Panc1 (cell line): Measurements from ENCODE around the gene CPT1C. TPM values are rescaled to one million over a fixed set of nuclear protein-coding genes. Genes with fewer than 3 reads are reported as not detected.
A peak's percentile ranks its signal among the peaks of the same experiment; 100 is the strongest.

Experiments
- ATAC-seq: fragments of 200-7000 bp; cut with Tn5 transposase; 2 replicates; pipeline ENCODE4 v1.9.1; 2020; ENCODE audit warnings: mild to moderate bottlenecking, moderate library complexity
- BruUV-seq: library from RNA; stranded (reverse); fragments of 400-500 nt; replicated peaks from 2 replicates; lab custom pipeline; 2021; lab: Mats Ljungman, UMichigan
- CTCF ChIA-PET: fragments of 300-600 bp; sonication (Branson Sonifier 250); formaldehyde crosslinking; loops from one replicate; lab custom pipeline; 2022; ENCODE audit warnings: antibody characterized with exemption; lab: Charles Lee
- POLR2A ChIA-PET: fragments of 300-600 bp; sonication (Branson Sonifier 250); formaldehyde crosslinking; loops from one replicate; lab custom pipeline; 2022; ENCODE audit warnings: antibody characterized with exemption; lab: Charles Lee
- DNase-seq: peaks from one replicate; pipeline ENCODE4 v3.0.0-alpha.2; 2010; ENCODE audit warnings: low read depth, low spot score
- H3K27ac ChIP-seq: 2 replicates; pipeline ENCODE4 v1.5.1; 2011; ENCODE audit warnings: mild to moderate bottlenecking, low read length, inconsistent platforms
- H3K27me3 ChIP-seq: fragments of 200-500 bp; sonication (Bioruptor generic); 2 replicates; pipeline ENCODE4 v1.6.0; 2014; ENCODE audit warnings: low read length, inconsistent platforms; ENCODE audit not compliant: control insufficient read depth, insufficient read depth
- H3K36me3 ChIP-seq: fragments of 200-500 bp; sonication (Bioruptor generic); 2 replicates; pipeline ENCODE4 v1.5.1; 2014; ENCODE audit warnings: inconsistent platforms, mild to moderate bottlenecking, low read length, moderate library complexity; ENCODE audit not compliant: control insufficient read depth, insufficient read depth
- H3K4me1 ChIP-seq: 2 replicates; pipeline ENCODE4 v1.5.1; 2011; ENCODE audit warnings: inconsistent platforms, mild to moderate bottlenecking, low read length, moderate library complexity; ENCODE audit not compliant: control insufficient read depth, insufficient read depth
- H3K4me3 ChIP-seq, 2 experiments: 2 replicates each; pipeline ENCODE4 v1.5.1; 2011 to 2012; ENCODE audit warnings: low read depth in 2 of 2, low read length in 2 of 2, mild to moderate bottlenecking in 2 of 2, inconsistent platforms in 1 of 2, moderate library complexity in 1 of 2
- H3K9me3 ChIP-seq: fragments of 200-500 bp; sonication (Bioruptor generic); 2 replicates; pipeline ENCODE4 v1.5.1; 2014; ENCODE audit warnings: low read depth, mild to moderate bottlenecking, inconsistent platforms, low read length, moderate library complexity; ENCODE audit not compliant: control insufficient read depth, insufficient read depth
- CTCF ChIP-seq: fragments of 450-650 bp; IDR thresholded peaks from 2 replicates; pipeline ENCODE4 v1.5.1; 2017; ENCODE audit warnings: mild to moderate bottlenecking
- POLR2AphosphoS5 ChIP-seq: IDR thresholded peaks from 2 replicates; pipeline ENCODE4 v1.6.1; 2012; ENCODE audit warnings: mild to moderate bottlenecking, low read depth, low read length, moderate library complexity
- REST ChIP-seq, 2 experiments: IDR thresholded peaks; 2 replicates each; pipeline ENCODE4 v1.6.1; 2011 to 2012; ENCODE audit warnings: low read depth in 2 of 2, control low read depth in 1 of 2, low read length in 1 of 2, mild to moderate bottlenecking in 1 of 2, moderate library complexity in 1 of 2; ENCODE audit not compliant: insufficient read depth in 1 of 2
- SIN3A ChIP-seq: IDR thresholded peaks from 2 replicates; pipeline ENCODE4 v1.6.1; 2012; ENCODE audit warnings: low read depth, mild to moderate bottlenecking, low read length, moderate library complexity, borderline replicate concordance; ENCODE audit not compliant: insufficient read depth
- TCF7L2 ChIP-seq: IDR thresholded peaks from 2 replicates; pipeline ENCODE4 v1.6.1; 2011; ENCODE audit warnings: mild to moderate bottlenecking, low read depth, low read length, inconsistent platforms
- in situ Hi-C: cut with HindIII; loops from 2 replicates; pipeline ENCODE4 v1.10.0; 2016; ENCODE audit warnings: low sequenced_read_pairs, low pct_unique_long_range_greater_than_20kb
- intact Hi-C: fragments of 100-400 bp; cut with micrococcal nuclease; formaldehyde crosslinking; loops from one replicate; pipeline ENCODE4 v1.10.0; 2022; ENCODE audit not compliant: unreplicated experiment
- total RNA-seq: library from RNA; stranded (reverse); gene quantifications from one replicate; pipeline ENCODE4 v1.2.1, GENCODE V29; 2021; ENCODE audit not compliant: unreplicated experiment

Gene CPT1C
- total RNA-seq, 1 experiment from 2014 or later, result 0.23 TPM

GRCh38 chr19:49713236-49713845 lies 22.4 kb downstream of the CPT1C start:
- Histone ChIP-seq H3K36me3 (peaks cover 3% of the 10 kb centered on the region; the same call in 1 of the 2 replicates), H3K27ac (no peak overlapping the region), H3K27me3 (no peaks in the 10 kb centered on the region), H3K4me1 (no peaks in the 10 kb centered on the region; the same call in 1 of the 2 replicates), H3K4me3 (no peak overlapping the region), H3K9me3 (no peaks in the 10 kb centered on the region)
- no peak for TF ChIP-seq CTCF
- TF ChIP-seq TCF7L2, result no peak
- no peak for TF ChIP-seq SIN3A
- no peak for TF ChIP-seq REST (IDR thresholded peaks at IDR 0.05; ENCODE audit: insufficient read depth in 1 of 2, low read depth in 2 of 2, low read length in 1 of 2)
- TF ChIP-seq POLR2AphosphoS5, result no peak
- in situ Hi-C loops (no loop called here), intact Hi-C loops (no loop called here)
- ChIA-PET CTCF (no interaction called here), POLR2A (no interaction called here)
- DNase-seq (no peak), ATAC-seq (no peak)
- no TSS peak for BruUV-seq

GRCh38 chr19:49716154-49716553 lies 25.2 kb downstream of the CPT1C start:
- in situ Hi-C loops, result no loop called here
- no TSS peak for BruUV-seq
- TF ChIP-seq SIN3A (no peak), TCF7L2 (no peak)
- Histone ChIP-seq H3K4me3 (peak overlapping the region; percentile 34 to 48; a peak in 3 of 4 replicates), H3K4me1 (no peaks in the 10 kb centered on the region; the same call in 1 of the 2 replicates), H3K36me3 (peaks cover 3% of the 10 kb centered on the region; the same call in 1 of the 2 replicates), H3K27me3 (no peaks in the 10 kb centered on the region), H3K27ac (peak overlapping the region; percentile 35; the same call in 1 of the 2 replicates), H3K9me3 (no peaks in the 10 kb centered on the region)
- ATAC-seq, result no peak
- intact Hi-C loops, result no loop called here
- DNase-seq, result no peak
- POLR2A ChIA-PET, result interaction anchor here (0.6 to 0.7 kb wide), 2 partner anchors 50 to 70 kb away, joined by 3 to 6 read pairs; no protein-coding TSS in a partner anchor
- CTCF ChIA-PET, result interaction anchor here (0.7 kb wide), 1 partner anchor 40 kb away, joined by 4 read pairs; no protein-coding TSS in a partner anchor

- in situ Hi-C loops (no loop called here), intact Hi-C loops (no loop called here)
- Histone ChIP-seq H3K27me3 (no peaks in the 10 kb centered on the region), H3K4me3 (no peak overlapping the region), H3K9me3 (no peaks in the 10 kb centered on the region), H3K4me1 (no peaks in the 10 kb centered on the region; the same call in 1 of the 2 replicates), H3K36me3 (peaks cover 3% of the 10 kb centered on the region; the same call in 1 of the 2 replicates), H3K27ac (no peak overlapping the region)
- CTCF ChIA-PET, result no interaction called here
- TF ChIP-seq CTCF (no peak), REST (IDR thresholded peaks at IDR 0.05; ENCODE audit: insufficient read depth in 1 of 2, low read depth in 2 of 2, low read length in 1 of 2) (no peak), SIN3A (no peak), POLR2AphosphoS5 (no peak), TCF7L2 (no peak)
- ATAC-seq (no peak), DNase-seq (no peak)
- no TSS peak for BruUV-seq
- POLR2A ChIA-PET, result no interaction called here
Observed at GRCh38 chr19:49718511-49718910, 27.6 kb downstream of the CPT1C start.
